SKM-1 treated with dmso at 0.1 percent for 144 hours (cell line): ENCODE measurements around the gene ERG.

ENCODE experiments used
- DNase-seq: peaks from one replicate; lab custom pipeline; 2025; ENCODE audit not compliant: unreplicated experiment; lab: John Stamatoyannopoulos, UW

ERG gene

DNA sequence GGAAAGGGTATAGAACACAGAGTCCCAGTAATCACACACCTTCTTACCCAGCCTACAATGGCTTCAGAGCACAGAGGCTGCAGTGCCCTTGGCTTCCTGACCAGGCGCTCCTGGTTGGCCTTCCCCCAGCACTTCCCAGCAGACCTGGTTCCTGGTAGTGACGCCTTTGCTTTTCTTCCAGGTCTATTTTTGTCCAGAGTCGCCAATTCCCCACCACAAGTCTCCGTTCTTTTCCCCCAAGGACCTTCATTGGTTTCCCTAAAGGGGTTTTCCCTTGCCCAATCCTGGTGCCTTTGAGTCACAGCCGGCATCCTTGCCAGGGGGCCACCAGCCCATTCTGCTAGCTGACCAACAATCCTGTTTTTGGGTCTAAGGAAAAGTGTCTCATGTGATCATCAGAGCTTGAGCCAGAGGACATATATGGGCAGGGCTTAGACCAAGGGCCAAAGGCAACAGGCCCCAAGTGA is 156.7 kb downstream of the ERG start:
- DNase-seq, result no peak

DNA sequence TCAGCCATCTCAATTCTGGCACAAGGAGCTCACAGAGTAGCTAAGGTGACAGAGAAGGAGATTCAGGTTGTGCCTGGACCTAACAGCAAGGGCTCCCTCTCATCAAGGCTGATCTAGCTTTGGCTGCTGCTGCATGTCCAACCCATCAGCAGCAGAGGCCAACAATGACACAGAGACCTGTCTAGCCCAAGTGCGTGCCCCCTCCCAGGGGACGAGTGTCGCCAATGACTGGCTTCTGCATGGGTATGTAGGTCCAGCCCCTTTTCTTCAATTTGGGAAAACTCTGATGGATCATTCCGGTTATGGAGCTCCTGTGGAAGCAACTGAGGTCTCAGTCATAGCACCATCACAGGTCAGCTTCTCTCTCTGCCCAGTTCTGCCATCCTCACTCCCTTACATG is 158.1 kb downstream of the ERG start:
- no peak for DNase-seq

DNA sequence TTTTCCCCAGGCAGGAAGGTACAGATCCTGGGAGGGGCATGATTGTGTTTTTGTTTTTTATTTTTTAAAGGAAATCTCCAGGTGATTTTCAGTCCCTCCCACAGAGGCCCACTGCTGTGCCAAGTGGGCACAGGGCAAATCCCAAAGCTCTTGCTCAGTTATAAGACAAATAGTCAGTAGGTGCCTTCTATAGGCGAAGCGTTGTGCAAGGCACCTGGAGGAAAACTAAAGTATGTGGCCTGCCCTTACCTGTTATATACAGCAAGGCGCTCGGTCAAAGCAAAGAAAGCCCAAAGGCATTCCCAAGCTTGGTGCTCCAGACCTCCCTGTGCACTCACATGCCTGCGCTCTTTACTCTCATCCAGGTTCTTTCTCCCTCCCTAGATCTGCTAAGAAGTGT is 160.5 kb downstream of the ERG start:
- no peak for DNase-seq

DNA sequence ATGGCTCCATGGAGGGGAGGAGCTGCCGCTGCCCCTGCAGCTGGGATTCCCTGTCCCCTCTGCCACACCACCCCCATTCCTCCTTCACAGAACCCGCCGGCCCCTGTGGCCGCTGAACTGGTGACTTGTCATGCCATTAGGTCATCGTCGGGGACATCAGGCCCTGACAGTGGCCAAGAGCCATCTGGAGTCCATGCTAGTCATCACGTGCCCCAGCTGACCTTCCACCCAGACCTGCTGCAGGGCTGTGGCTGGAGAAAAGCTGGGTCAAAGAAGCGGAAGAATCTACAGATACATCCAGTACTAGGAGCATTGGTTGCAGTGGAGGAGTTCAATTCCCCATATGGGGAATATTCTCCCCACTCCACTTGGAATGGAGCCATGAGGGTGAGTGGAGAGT is 163.4 kb downstream of the ERG start:
- DNase-seq, result no peak

DNA sequence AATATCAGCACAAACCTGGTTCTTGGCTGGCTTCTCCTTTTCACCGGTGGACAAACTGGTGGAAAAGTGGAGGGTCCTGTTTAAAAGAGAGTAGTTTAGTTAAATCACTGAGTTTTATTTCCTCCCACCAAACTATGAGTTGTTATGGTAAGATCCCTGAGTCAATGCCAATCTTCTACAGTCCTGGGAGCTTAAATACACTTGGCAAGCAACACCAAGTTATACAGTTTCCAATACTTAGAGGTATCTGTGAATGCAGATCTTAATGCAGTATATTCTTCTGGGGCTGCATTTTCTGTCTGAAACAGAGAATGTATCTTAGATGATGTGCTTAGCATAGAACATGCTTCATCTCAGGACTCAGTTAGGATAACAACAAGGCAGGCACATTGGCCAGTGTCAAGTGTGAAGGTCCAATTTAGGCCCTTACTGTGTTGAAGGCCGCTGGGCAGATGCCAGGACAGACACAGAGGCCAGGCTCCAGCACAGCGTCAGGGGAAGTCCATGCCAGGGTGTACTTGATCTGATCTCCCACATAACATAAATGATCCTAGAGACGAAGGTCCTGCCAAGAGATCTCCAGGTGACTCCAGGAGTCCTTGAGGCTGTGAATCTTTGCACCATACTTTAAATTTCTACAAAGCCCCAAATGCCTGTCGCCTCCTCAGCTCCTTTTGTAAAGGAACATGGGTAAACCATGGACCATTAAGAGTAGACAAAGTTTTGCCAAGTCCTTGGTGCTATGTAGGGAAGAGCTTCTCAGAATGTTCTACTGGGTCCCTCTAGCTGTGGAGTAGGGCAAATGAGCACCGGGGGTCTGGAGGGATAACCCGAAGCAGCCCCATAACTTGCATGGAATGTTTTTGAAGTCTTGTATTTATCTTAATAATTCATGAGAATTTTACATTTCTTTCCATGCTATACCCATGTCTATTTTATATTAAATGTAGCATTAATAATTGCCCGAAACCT is 164.7 kb downstream of the ERG start:
- no peak for DNase-seq

DNA sequence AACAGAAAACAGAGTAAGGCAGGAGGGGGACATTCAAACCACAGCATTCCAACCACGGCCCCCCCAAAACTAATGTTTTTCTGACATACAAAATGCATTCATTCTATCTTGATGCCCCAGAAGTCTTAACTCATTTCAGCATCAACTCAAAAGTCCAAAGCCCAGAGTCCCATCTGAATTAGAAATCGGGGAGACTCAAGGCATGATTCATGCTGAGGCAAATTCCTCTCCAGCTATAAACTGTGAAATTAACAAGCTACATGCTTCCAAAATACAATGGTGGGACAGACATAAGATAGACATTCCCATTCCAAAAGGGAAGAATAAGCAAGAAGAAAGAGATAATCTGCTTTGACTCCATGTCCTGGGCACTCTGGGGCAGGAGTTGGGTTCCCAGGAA is 167.6 kb downstream of the ERG start:
- no peak for DNase-seq
